B cell (primary cell): ENCODE results near the gene HLA-F.

Source experiments
- CTCF ChIP-seq: fragments of 200-600 bp; IDR thresholded peaks from one replicate; pipeline ENCODE4 v1.8.0; 2022; ENCODE audit warnings: antibody characterized with exemption, mild to moderate bottlenecking
- EZH2 ChIP-seq: IDR thresholded peaks from 2 replicates; pipeline ENCODE4 v1.6.1; 2012; ENCODE audit warnings: borderline replicate concordance, low read depth, mild to moderate bottlenecking, moderate library complexity, low read length; ENCODE audit not compliant: insufficient read depth, poor library complexity, severe bottlenecking

- no peak for TF ChIP-seq CTCF
- TF ChIP-seq EZH2: no peak
Measured at GRCh38 chr6:29762781-29763214, 39.6 kb downstream of the HLA-F start.
